Measurements from ENCODE around the gene R3HDM2. TPM values are rescaled to one million over a fixed set of nuclear protein-coding genes. Genes with fewer than 3 reads are reported as not detected.

Gene R3HDM2
- total and polyA plus RNA-seq, 2 of the 13 experiments (the other 11 are each of a cell fraction or from before 2014, with no cell fraction given): 11.1 to 23.5 TPM

DNA sequence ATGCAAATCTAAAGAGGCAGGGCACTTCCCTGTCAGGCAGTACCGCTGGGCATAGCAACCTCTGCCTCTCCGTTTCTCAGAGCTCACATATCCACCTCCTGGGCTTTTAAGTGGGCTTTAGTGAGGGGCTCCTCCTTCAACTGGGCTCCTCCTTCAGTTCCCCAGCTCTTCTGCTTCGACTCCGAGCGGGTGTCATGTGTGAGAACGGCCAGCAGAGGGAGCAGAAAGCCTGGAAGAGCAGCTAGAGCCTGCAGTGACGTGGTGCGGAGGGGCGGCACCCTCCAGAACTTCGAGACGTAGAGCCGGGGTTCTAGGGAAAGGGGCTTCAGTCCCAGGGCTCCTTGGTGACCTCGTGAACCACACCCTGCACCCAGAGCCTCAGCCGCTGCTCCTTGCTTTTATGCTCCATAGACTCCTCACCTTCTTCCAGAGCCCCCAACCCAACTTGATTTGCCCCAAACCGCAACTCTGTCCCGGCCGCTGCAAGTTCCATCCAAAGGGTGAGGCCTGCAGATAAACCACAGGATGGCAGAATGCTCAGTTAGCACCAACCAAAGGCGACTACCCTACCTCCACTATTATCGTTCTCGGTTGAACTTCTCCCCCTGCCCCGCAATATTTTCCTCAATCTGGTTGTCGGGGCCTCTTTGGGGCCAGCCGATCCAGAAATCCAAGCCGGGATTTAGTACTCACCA, 28.4 kb upstream of the R3HDM2 start (continued):
- TF ChIP-seq ZNF878 (CRISPR knock-in tag; IDR thresholded peaks at IDR 0.05): no peak
- no peak for TF ChIP-seq MBNL3 (CRISPR knock-in tag; conservative IDR thresholded peaks at IDR 0.05)
- no peak for TF ChIP-seq NFE2L2 (IDR thresholded peaks at IDR 0.05; ENCODE audit: low read length)
- no peak for TF ChIP-seq DPF2 (CRISPR knock-in tag; IDR thresholded peaks at IDR 0.05; ENCODE audit: borderline replicate concordance, low read depth)
- TF ChIP-seq, protein P1, sequence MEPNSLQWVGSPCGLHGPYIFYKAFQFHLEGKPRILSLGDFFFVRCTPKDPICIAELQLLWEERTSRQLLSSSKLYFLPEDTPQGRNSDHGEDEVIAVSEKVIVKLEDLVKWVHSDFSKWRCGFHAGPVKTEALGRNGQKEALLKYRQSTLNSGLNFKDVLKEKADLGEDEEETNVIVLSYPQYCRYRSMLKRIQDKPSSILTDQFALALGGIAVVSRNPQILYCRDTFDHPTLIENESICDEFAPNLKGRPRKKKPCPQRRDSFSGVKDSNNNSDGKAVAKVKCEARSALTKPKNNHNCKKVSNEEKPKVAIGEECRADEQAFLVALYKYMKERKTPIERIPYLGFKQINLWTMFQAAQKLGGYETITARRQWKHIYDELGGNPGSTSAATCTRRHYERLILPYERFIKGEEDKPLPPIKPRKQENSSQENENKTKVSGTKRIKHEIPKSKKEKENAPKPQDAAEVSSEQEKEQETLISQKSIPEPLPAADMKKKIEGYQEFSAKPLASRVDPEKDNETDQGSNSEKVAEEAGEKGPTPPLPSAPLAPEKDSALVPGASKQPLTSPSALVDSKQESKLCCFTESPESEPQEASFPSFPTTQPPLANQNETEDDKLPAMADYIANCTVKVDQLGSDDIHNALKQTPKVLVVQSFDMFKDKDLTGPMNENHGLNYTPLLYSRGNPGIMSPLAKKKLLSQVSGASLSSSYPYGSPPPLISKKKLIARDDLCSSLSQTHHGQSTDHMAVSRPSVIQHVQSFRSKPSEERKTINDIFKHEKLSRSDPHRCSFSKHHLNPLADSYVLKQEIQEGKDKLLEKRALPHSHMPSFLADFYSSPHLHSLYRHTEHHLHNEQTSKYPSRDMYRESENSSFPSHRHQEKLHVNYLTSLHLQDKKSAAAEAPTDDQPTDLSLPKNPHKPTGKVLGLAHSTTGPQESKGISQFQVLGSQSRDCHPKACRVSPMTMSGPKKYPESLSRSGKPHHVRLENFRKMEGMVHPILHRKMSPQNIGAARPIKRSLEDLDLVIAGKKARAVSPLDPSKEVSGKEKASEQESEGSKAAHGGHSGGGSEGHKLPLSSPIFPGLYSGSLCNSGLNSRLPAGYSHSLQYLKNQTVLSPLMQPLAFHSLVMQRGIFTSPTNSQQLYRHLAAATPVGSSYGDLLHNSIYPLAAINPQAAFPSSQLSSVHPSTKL (CRISPR knock-in tag; IDR thresholded peaks at IDR 0.05): no peak
- TF ChIP-seq SIN3A (IDR thresholded peaks at IDR 0.05; ENCODE audit: borderline replicate concordance, low read depth, low read length): no peak
- no peak for TF ChIP-seq MED1 (CRISPR knock-in tag; IDR thresholded peaks at IDR 0.05)
- TF ChIP-seq ZFP90 (CRISPR knock-in tag; IDR thresholded peaks at IDR 0.05; ENCODE audit: borderline replicate concordance): no peak
- no peak for TF ChIP-seq SP140L (CRISPR knock-in tag; IDR thresholded peaks at IDR 0.05; ENCODE audit: borderline replicate concordance)
- TF ChIP-seq MIER3 (CRISPR knock-in tag; IDR thresholded peaks at IDR 0.05; ENCODE audit: borderline replicate concordance): 0 out of 2 replicates have a peak, but pooled peaks have one; percentile 10
- TF ChIP-seq ZNF850 (CRISPR knock-in tag; conservative IDR thresholded peaks at IDR 0.05): no peak
- no peak for TF ChIP-seq ZFP82 (CRISPR knock-in tag; IDR thresholded peaks at IDR 0.05; ENCODE audit: borderline replicate concordance)
- no peak for TF ChIP-seq MEF2D (CRISPR knock-in tag; IDR thresholded peaks at IDR 0.05)
- TF ChIP-seq HNRNPH1 (optimal IDR thresholded peaks at IDR 0.05; ENCODE audit: low read depth, low read length): no peak
- TF ChIP-seq, protein P2, sequence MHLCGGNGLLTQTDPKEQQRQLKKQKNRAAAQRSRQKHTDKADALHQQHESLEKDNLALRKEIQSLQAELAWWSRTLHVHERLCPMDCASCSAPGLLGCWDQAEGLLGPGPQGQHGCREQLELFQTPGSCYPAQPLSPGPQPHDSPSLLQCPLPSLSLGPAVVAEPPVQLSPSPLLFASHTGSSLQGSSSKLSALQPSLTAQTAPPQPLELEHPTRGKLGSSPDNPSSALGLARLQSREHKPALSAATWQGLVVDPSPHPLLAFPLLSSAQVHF (CRISPR knock-in tag; IDR thresholded peaks at IDR 0.05): no peak
- TF ChIP-seq HNRNPUL1 (IDR thresholded peaks at IDR 0.05; ENCODE audit: low read depth, low read length): no peak
- TF ChIP-seq SMAD3 (CRISPR knock-in tag; IDR thresholded peaks at IDR 0.05): no peak
- peak; percentile 78; the same call in 1 of the 2 replicates for TF ChIP-seq ZNF230 (CRISPR knock-in tag; IDR thresholded peaks at IDR 0.05)
- TF ChIP-seq SP5 (CRISPR knock-in tag; IDR thresholded peaks at IDR 0.05; ENCODE audit: borderline replicate concordance, low read depth): peak; percentile 28; the same call in 1 of the 2 replicates
